GM23338 (cell line): Measurements from ENCODE around the gene GPR4. TPM values are rescaled to one million over a fixed set of nuclear protein-coding genes. Genes with fewer than 3 reads are reported as not detected.

Experiments used
- ATAC-seq: fragments of 200-7000 bp; cut with Tn5 transposase; 3 replicates; pipeline ENCODE4 v1.9.1; 2020
- DNase-seq: peaks from one replicate; pipeline ENCODE4 v3.0.0-alpha.2; 2015; ENCODE audit warnings: low spot score
- H2AFZ ChIP-seq: fragments of 200-600 bp; sonication (generic); 2 replicates; pipeline ENCODE4 v1.8.0; 2016; ENCODE audit warnings: antibody characterized with exemption, mild to moderate bottlenecking, moderate library complexity
- H3F3A ChIP-seq: fragments of 200-600 bp; sonication (generic); replicated peaks from 2 replicates; pipeline ENCODE4 v1.8.0; 2017; ENCODE audit warnings: antibody characterized with exemption, mixed run types, low read depth
- H3K27ac ChIP-seq: fragments of 200-600 bp; sonication (generic); 2 replicates; pipeline ENCODE4 v1.6.1; 2016; ENCODE audit warnings: low read depth
- H3K27me3 ChIP-seq: fragments of 200-600 bp; sonication (generic); 2 replicates; pipeline ENCODE4 v1.8.0; 2016; ENCODE audit warnings: mild to moderate bottlenecking, mixed run types, moderate library complexity; ENCODE audit not compliant: insufficient read depth
- H3K36me3 ChIP-seq: fragments of 200-600 bp; sonication (generic); 2 replicates; pipeline ENCODE4 v1.8.0; 2016; ENCODE audit warnings: mild to moderate bottlenecking; ENCODE audit not compliant: insufficient read depth
- H3K4me1 ChIP-seq: fragments of 200-600 bp; sonication (generic); 2 replicates; pipeline ENCODE4 v1.8.0; 2016; ENCODE audit warnings: mild to moderate bottlenecking, moderate library complexity; ENCODE audit not compliant: insufficient read depth
- H3K4me2 ChIP-seq: fragments of 200-600 bp; sonication (generic); 2 replicates; pipeline ENCODE4 v1.7.1; 2017; ENCODE audit warnings: mixed run types
- H3K4me3 ChIP-seq: fragments of 200-600 bp; sonication (generic); 2 replicates; pipeline ENCODE4 v1.6.1; 2016; ENCODE audit warnings: mixed run types
- H3K79me2 ChIP-seq: fragments of 200-600 bp; sonication (generic); replicated peaks from 2 replicates; pipeline ENCODE4 v1.8.0; 2017; ENCODE audit warnings: mild to moderate bottlenecking; ENCODE audit not compliant: insufficient read depth
- H3K9me2 ChIP-seq: fragments of 200-600 bp; sonication (generic); 2 replicates; pipeline ENCODE4 v1.8.0; 2017; ENCODE audit not compliant: insufficient read depth
- H4K20me1 ChIP-seq: fragments of 200-600 bp; sonication (generic); replicated peaks from 2 replicates; pipeline ENCODE4 v1.8.0; 2017; ENCODE audit warnings: mild to moderate bottlenecking; ENCODE audit not compliant: insufficient read depth
- H3K27ac Mint-ChIP-seq: 2 replicates; pipeline ENCODE4 v1.8.0; 2020; ENCODE audit warnings: inconsistent platforms, mild to moderate bottlenecking, moderate library complexity, mixed read lengths
- H3K27me3 Mint-ChIP-seq: 3 replicates; pipeline ENCODE4 v1.8.0; 2022; ENCODE audit warnings: low read depth, mild to moderate bottlenecking, moderate library complexity, mixed read lengths, inconsistent platforms; ENCODE audit not compliant: insufficient read depth, poor library complexity
- H3K36me3 Mint-ChIP-seq: 3 replicates; pipeline ENCODE4 v1.8.0; 2021; ENCODE audit warnings: low read depth, mild to moderate bottlenecking, inconsistent platforms, moderate library complexity, mixed read lengths
- H3K4me1 Mint-ChIP-seq: 3 replicates; pipeline ENCODE4 v1.8.0; 2020; ENCODE audit warnings: mild to moderate bottlenecking, inconsistent platforms, mixed read lengths
- H3K4me3 Mint-ChIP-seq: 3 replicates; pipeline ENCODE4 v1.8.0; 2021; ENCODE audit warnings: moderate library complexity, mild to moderate bottlenecking, inconsistent platforms, mixed read lengths
- H3K9me3 Mint-ChIP-seq: 3 replicates; pipeline ENCODE4 v1.8.0; 2020; ENCODE audit warnings: moderate library complexity, mild to moderate bottlenecking, inconsistent platforms, mixed read lengths
- polyA plus RNA-seq: library from polyadenylated mRNA; unstranded; fragments of >200 nt; fragmentation: Nextera tagmentation; extraction: Ambion mirVana; gene quantifications from 2 replicates; pipeline ENCODE4 v1.2.1, GENCODE V29; 2016
- total RNA-seq: library from RNA; depleted of rRNA; stranded (reverse); fragments of >200 nt; shearing (Covaris generic); gene quantifications from 2 replicates; pipeline ENCODE4 v1.2.3, GENCODE V29; 2014
- TF ChIP-seq, protein P1 (sequence below): IDR thresholded peaks from one replicate; pipeline ENCODE4 v1.6.1; 2018; ENCODE audit warnings: antibody characterized with exemption; ENCODE audit not compliant: unreplicated experiment
- TF ChIP-seq, protein P2 (sequence below): fragments of 250-450 bp; sonication (Bioruptor Pico); IDR thresholded peaks from 2 replicates; pipeline ENCODE4 v1.5.0; 2020; ENCODE audit warnings: mild to moderate bottlenecking, moderate library complexity

Gene GPR4
- total and polyA plus RNA-seq, 2 experiments from 2014 or later, result 0.06 to 0.14 TPM

DNA sequence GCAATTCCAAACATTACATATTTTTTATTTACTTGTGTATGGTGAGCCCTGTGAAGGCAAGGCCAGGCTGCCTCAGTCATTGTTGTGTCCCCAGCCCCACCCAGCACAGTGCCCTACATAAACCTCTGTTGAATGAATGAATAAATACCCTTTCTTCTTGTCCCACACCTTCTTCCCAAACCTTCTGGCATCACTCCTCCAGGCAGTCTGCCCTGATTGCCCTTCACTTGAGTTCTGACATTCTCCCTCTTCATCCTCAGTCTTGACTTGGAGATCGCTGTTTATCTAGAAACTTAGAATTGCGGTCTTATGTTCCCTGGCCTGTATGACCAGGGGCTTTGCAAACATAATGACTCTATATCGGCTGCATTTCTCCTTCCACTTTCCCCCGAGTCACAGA, 12.2 kb downstream of the GPR4 start:
- no peaks in the 10 kb centered on the region for H3K9me2 ChIP-seq
- Mint-ChIP-seq H3K27me3 (peaks cover 22% of the 10 kb centered on the region), H3K4me3 (no peak overlapping the region; the same call in 2 of the 3 replicates), H3K27ac (no peak overlapping the region), H3K9me3 (peaks cover 8% of the 10 kb centered on the region; the same call in 2 of the 3 replicates), H3K36me3 (no peaks in the 10 kb centered on the region; the same call in 2 of the 3 replicates), H3K4me1 (no peaks in the 10 kb centered on the region; the same call in 2 of the 3 replicates)
- no peak overlapping the region for H3K4me3 ChIP-seq
- H3K27me3 ChIP-seq, result peaks cover 38% of the 10 kb centered on the region
- no peaks in the 10 kb centered on the region; the same call in 1 of the 2 replicates for H4K20me1 ChIP-seq
- DNase-seq, result no peak
- no peak overlapping the region for H2AFZ ChIP-seq
- peaks cover 7% of the 10 kb centered on the region for H3F3A ChIP-seq
- no peaks in the 10 kb centered on the region for H3K79me2 ChIP-seq
- no peaks in the 10 kb centered on the region for H3K36me3 ChIP-seq
- H3K27ac ChIP-seq, result no peak overlapping the region
- ATAC-seq, result no peak
- TF ChIP-seq, protein P1, sequence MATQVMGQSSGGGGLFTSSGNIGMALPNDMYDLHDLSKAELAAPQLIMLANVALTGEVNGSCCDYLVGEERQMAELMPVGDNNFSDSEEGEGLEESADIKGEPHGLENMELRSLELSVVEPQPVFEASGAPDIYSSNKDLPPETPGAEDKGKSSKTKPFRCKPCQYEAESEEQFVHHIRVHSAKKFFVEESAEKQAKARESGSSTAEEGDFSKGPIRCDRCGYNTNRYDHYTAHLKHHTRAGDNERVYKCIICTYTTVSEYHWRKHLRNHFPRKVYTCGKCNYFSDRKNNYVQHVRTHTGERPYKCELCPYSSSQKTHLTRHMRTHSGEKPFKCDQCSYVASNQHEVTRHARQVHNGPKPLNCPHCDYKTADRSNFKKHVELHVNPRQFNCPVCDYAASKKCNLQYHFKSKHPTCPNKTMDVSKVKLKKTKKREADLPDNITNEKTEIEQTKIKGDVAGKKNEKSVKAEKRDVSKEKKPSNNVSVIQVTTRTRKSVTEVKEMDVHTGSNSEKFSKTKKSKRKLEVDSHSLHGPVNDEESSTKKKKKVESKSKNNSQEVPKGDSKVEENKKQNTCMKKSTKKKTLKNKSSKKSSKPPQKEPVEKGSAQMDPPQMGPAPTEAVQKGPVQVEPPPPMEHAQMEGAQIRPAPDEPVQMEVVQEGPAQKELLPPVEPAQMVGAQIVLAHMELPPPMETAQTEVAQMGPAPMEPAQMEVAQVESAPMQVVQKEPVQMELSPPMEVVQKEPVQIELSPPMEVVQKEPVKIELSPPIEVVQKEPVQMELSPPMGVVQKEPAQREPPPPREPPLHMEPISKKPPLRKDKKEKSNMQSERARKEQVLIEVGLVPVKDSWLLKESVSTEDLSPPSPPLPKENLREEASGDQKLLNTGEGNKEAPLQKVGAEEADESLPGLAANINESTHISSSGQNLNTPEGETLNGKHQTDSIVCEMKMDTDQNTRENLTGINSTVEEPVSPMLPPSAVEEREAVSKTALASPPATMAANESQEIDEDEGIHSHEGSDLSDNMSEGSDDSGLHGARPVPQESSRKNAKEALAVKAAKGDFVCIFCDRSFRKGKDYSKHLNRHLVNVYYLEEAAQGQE, result no peak
- TF ChIP-seq, protein P2, sequence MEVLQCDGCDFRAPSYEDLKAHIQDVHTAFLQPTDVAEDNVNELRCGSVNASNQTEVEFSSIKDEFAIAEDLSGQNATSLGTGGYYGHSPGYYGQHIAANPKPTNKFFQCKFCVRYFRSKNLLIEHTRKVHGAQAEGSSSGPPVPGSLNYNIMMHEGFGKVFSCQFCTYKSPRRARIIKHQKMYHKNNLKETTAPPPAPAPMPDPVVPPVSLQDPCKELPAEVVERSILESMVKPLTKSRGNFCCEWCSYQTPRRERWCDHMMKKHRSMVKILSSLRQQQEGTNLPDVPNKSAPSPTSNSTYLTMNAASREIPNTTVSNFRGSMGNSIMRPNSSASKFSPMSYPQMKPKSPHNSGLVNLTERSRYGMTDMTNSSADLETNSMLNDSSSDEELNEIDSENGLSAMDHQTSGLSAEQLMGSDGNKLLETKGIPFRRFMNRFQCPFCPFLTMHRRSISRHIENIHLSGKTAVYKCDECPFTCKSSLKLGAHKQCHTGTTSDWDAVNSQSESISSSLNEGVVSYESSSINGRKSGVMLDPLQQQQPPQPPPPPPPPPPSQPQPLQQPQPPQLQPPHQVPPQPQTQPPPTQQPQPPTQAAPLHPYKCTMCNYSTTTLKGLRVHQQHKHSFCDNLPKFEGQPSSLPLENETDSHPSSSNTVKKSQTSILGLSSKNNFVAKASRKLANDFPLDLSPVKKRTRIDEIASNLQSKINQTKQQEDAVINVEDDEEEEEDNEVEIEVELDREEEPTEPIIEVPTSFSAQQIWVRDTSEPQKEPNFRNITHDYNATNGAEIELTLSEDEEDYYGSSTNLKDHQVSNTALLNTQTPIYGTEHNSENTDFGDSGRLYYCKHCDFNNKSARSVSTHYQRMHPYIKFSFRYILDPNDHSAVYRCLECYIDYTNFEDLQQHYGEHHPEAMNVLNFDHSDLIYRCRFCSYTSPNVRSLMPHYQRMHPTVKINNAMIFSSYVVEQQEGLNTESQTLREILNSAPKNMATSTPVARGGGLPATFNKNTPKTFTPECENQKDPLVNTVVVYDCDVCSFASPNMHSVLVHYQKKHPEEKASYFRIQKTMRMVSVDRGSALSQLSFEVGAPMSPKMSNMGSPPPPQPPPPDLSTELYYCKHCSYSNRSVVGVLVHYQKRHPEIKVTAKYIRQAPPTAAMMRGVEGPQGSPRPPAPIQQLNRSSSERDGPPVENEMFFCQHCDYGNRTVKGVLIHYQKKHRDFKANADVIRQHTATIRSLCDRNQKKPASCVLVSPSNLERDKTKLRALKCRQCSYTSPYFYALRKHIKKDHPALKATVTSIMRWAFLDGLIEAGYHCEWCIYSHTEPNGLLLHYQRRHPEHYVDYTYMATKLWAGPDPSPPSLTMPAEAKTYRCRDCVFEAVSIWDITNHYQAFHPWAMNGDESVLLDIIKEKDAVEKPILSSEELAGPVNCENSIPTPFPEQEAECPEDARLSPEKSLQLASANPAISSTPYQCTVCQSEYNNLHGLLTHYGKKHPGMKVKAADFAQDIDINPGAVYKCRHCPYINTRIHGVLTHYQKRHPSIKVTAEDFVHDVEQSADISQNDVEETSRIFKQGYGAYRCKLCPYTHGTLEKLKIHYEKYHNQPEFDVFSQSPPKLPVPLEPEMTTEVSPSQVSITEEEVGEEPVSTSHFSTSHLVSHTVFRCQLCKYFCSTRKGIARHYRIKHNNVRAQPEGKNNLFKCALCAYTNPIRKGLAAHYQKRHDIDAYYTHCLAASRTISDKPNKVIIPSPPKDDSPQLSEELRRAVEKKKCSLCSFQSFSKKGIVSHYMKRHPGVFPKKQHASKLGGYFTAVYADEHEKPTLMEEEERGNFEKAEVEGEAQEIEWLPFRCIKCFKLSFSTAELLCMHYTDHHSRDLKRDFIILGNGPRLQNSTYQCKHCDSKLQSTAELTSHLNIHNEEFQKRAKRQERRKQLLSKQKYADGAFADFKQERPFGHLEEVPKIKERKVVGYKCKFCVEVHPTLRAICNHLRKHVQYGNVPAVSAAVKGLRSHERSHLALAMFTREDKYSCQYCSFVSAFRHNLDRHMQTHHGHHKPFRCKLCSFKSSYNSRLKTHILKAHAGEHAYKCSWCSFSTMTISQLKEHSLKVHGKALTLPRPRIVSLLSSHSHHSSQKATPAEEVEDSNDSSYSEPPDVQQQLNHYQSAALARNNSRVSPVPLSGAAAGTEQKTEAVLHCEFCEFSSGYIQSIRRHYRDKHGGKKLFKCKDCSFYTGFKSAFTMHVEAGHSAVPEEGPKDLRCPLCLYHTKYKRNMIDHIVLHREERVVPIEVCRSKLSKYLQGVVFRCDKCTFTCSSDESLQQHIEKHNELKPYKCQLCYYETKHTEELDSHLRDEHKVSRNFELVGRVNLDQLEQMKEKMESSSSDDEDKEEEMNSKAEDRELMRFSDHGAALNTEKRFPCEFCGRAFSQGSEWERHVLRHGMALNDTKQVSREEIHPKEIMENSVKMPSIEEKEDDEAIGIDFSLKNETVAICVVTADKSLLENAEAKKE, result no peak
- no peaks in the 10 kb centered on the region for H3K4me1 ChIP-seq
- no peak overlapping the region for H3K4me2 ChIP-seq
